ENCODE measurements around the gene SLC37A1.
A peak's percentile ranks its signal among the peaks of the same experiment; 100 is the strongest.

Gene SLC37A1

DNA sequence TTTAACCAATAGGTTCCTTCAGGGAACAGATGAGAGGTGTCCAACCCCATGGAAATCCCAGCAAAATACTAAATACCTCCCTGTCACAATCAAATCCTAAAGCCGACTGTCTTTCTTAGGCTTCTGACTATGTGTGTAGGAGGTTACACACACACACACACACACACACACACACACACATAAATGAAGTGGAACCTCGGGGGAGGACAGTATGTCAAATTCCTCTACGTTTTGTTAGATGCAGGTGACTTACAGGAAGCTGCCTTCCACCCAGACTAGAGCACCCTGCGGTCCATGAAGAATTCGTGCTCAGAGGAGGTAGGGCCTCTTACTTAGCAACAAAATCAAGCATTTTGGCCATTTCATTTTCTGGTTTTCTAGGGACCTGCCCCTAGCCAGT lies 34.1 kb upstream of the SLC37A1 start:
- no peak for DNase-seq

DNA sequence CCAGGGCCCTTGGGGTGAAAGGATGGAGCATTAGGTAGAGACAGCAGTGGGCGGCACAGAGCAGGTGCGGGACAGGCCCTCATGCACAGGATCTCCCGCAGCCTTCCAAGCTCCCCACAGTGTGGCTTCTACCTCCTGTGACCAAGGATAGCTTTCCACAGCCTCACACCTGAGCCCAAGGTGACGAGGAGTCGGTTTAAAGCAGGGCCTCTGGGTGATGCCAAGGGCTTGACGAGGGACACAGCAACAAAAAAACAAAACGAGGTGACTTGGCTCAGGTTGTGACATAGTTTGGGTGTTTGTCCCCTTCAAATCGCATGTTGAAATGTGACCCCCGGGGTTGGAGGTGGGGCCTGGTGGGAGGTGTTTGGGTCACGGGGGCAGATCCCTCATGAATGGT lies 32.9 kb upstream of the SLC37A1 start:
- DNase-seq = no peak

DNA sequence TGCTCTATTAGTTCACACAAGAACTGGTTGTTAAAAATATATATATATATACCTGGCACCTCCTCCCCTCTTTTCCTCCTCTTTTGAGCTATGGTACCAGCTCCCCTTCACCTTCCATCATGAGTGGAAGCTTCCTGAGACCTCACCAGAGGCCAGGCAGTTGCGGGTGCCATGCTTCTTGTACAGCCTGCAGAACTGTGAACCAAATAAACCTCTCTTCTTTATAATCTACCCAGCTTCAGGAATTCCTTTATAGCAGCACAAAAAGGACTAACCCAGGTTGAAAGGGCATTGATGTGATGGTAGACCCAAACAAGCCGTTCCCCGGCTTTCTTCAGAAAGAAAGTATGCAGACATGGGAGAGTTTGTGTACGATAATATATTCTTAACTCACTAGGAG lies 32.5 kb upstream of the SLC37A1 start:
- DNase-seq = no peak

DNA sequence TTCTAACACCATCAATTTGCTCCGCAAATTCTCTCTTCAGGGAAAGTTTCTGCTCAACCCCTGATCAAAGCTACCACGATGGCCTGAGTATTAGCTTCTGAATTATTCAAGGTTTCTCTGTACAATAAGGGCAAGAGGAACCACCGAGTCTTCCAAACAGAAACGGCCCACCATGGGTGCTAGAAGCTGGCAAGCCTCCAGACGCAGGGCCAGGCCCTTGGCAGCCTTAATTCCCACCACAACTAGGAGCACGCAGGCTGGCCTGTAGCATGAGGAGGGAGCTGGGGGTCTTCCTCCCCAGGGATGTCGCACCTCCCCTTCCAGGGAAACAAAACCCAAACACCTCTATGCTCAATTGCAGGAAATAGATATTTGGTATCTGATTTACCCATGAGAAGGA lies 28.7 kb upstream of the SLC37A1 start:
- no peak for DNase-seq

DNA sequence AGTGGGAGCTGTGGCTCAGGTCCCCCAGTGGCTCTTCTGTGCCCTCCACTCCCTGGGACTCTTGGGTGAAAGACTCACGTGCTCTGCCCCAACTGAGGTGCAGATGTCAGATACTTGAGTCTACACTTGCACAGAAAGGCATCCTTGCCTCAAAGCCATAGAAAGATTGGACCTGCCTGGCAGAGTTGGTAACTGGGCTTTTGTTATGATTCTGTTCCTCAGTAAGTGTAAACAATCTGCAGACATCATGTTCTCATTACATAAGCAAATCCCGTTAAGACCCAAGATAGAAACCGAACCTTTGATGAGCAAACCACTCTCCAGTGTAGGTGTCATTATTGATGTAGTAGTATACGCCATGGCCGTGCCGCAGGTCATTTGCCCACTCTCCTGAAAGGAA lies 27.6 kb upstream of the SLC37A1 start:
- no peak for DNase-seq

DNA sequence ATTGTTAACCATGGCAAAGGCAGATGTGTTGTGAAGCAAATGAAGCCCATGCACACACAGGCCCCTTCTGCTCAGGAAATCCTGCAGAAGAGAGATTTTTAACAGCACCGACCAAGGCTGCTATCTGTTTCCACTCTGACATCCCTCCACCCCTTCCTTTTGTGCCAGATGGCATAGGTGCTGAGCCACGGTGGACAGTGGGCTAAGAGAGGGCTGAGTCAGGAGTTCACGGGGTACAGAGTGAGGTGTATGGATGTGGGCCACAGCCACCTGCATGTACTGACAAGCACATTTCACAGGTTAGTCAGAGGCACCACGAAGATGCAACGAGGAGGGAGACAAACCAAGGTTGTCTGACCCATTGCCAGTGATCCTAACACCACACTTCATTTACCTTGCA lies 27.1 kb upstream of the SLC37A1 start:
- DNase-seq = no peak

DNA sequence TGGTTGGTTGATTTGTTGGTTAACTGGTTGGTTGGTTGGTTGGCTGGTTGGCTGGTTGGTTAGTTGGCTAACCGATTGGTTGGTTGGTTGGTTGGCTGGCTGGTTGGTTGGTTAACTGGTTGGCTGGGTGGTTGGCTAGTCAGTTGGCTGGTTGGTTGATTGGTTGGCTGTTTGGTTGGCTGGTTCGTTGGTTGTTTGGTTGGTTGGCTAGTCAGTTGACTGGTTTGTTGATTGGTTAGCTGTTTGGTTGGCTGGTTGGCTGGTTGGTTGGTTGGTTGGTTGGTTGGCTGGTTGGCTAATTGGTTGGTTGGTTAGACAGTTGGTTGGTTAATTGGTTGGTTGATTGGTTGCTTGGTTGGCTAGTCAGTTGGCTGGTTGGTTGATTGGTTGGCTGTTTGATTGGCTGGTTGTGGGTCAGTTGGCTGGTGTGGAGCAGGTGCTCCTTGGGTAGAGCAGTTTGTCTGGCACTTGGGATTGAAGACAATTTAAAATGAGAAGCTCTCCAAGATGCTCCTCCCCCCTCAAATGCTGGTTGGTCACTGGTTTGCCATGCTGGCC lies 24.6 kb upstream of the SLC37A1 start:
- DNase-seq = no peak

DNA sequence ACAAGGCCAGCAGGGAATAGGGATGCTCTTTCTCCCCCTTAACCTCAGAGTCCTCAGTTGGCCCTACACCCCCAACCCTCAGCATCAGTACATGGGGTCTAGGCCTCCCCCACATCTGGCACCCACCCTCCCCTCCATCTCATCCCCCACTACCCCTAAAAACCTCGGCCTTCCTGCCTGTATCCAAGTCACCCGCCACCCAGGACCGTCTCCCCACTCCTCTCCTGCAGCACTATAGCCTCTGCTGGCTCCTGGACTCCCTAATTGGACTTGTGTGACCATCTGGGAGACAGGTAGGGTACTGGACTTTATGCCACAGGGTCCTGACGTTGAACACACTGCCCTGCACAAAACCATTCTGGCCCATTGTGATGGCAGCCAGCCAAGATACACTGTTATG lies 23.7 kb upstream of the SLC37A1 start:
- no peak for DNase-seq

DNA sequence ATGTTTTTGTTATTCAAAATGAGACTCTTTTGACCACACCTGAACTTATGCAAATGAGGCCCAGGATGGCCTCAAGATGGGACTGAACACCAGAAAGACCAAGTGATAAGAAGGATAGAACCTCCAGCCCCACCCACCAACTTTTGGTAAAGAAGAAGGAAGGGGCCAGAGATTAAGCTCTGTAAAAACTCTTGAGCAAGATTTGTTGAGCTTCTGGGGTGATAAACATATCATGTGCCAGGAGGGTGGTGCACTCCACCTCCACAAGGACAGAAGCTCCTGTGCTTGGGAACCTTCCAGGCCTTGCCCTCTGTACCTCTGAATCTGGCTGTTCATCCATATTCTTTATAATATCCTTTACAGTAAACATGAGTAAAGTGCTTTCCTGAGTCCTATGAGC lies 22.9 kb upstream of the SLC37A1 start:
- no peak for DNase-seq

DNA sequence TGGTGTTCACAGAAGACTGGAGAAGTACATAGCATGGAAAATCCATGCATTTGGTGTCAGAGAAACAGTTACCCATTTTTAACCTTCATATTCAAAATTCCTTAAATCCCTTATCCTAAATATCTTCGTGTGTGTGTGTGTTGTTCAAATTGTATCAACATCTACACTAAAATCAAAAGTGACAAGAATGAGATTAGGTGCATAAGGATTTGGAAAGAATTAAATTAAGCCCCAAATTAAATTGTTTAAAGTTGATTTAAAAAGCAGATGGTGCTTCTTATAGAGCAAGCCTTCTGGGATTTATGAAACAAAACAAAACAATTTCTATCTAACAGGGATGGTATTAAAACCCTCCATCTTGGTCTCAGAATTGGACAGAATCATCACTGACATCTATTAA lies 22.3 kb upstream of the SLC37A1 start:
- no peak for DNase-seq

DNA sequence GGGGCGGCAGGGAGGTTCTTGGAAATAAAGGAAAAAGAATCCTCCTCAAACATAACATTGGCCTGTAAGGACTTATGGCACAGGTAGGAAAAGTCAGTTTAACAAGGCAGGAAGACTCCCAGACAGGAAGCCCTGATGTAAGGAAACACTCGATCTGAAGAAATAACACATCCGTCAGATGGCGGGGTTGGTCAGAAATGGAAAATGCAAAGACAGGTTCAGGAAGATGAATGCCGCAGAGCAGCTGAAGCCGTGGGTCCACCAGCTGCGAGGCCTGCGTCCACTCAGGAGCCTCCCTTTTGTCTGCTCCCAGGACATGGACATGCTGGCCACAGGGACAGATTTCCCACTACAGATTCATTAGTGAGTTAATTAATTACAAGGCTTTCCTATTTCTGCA lies 21.5 kb upstream of the SLC37A1 start:
- DNase-seq = no peak

DNA sequence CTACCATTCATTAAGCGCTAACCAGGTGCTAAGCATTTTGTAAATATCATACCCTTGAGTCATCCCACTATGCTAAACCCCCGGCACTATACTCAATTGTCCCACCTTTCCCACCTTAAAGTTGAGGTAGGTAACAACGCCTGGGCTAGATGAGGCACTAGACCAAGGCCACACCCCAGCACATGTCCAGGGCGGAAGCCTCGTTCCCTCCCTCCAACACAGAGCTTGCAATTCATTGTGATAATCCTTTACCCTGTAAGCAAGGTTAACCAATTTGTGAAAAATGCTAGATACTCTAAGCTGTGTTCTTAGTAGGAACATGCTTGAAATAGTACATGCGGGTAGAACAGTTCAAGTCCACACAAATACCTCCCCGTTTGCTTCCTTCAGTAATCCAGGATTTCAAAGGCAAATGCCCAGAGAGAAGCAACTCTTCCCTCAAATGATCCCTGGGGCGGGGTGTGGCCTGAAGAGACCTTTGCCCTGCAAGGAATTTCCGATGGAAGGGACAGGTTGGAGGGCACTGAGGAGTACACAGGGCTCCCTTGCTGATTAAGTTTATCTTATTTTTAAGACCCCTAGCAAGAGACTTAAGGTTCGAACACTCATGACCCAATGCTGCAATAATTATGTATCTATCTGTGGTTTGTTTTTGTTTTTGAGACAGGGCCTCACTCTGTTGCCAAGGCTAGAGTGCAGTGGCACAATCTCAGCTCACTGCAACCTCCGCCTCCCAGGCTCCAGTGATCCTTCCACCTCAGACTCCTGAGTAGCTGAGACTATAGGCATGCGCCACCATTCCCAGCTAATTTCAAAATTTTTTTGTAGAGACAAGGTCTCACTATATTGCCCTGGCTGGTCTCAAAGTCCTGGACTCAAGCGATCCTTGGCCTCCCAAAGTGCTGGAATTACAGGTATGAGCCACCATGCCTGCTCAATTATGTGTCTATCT lies 20.3 kb upstream of the SLC37A1 start:
- no peak for DNase-seq

DNA sequence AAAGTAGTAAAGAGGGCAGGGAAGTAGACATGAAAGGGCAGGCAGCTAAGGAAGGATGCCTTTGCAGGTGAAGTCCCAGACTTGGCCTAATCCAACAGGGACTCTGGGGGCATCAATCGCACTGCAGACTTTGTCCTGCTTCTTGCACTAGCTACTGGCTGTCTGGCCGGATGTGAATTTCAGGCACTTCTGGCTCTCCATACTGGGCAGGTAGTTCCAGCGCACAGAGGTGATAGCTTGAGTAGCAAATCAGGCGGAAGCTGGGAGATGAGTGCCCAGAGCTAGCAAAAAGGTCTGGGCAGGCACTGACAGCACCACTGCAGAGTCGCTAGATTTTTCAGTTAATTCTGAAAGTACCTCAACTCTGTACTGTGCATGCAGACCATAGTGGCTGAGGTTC lies 18.6 kb upstream of the SLC37A1 start:
- DNase-seq = no peak

DNA sequence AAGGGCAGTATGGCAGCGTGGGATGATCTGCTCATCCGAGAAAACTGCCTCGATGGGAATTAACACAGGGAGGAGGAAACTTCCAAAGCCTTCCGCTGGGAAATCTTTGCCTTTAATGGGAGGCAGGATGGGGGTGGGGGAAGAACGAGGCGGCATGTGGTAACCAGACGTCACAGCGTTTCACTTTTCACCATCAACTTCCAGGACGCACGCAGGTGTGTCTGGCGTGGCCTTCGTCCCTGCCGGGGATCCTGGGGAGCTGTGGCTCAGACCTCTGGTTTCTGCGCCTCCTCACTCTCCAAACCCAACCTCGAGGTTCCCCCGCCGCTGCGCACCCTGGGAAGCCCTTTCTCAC lies 17.9 kb upstream of the SLC37A1 start:
- DNase-seq = no peak

DNA sequence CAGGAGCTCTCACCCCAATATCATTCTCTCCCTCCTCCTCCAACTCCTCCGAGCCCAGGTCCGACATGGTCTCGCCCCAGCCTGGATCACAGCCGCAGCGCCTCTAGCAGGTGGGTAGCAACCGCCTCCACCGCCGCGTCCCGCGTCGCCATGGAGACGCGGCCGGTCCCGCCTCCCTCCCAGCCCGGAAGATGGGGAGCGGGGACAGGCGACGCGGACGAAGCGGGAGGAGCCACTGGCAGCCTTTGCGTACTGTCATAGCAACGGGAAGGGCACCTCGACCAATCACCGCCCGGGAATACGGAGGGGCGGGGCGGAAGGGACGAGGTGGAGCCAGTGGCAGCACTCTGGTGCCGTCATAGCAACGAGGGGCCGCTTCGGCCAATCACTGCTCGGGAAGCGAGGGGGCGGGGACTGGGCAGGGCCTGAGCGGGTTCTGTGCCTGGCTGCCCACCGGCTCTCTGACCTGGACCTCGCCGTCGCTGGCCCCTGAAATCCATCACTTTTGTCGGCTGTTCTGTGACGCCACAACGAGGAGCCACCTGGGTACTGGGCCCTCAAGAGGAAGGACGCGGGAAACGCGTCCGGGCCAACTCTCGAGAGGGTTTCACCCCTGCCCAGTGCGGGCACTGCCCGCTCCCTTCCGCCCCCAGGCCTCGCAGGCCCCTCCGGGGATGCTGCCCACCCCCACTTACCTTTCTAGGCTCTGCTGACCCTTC lies 17.4 kb upstream of the SLC37A1 start, which contains the start of gene RSPH1:
Gene RSPH1, minus strand, starts transcription at position 105 of the 719 bp plus-strand sequence. Its CDS starts 38 bp downstream, at position 67.
- DNase-seq = peak; percentile 98

DNA sequence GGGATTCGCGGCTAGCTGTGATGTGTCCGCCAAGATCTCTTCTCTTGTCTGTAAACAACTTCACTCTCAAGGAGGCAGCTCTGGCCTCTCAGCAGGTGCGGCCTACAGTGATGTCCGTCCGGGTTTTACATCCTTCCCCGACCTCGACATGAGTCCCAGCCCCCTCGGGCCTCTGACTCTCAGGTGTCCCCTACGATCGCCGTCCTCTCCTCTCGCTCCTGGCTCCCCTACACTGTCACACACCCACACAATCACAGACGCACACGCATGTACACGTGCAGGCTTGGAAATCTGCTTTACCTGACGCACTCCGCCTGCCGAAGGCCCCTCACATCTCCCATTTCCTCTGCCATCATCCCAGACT lies 16.8 kb upstream of the SLC37A1 start:
- DNase-seq = no peak

DNA sequence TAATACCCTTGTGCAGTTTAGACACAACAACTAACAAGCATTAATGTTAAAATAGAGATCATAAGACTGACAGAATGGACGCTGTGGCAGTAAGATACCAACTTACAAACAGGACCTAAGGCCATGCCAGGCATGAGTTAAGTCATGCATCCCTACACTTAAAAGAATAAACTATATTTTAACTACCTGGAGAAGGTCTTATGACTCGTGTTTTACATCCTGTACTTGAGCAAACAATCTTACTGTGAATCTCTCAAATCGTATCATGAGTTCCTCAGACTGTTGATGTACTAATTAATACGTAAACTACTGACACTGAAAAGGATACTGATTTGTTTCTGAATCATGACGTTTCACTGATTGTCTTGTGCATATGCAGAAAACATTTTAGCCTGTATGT lies 15.6 kb upstream of the SLC37A1 start:
- DNase-seq = no peak

DNA sequence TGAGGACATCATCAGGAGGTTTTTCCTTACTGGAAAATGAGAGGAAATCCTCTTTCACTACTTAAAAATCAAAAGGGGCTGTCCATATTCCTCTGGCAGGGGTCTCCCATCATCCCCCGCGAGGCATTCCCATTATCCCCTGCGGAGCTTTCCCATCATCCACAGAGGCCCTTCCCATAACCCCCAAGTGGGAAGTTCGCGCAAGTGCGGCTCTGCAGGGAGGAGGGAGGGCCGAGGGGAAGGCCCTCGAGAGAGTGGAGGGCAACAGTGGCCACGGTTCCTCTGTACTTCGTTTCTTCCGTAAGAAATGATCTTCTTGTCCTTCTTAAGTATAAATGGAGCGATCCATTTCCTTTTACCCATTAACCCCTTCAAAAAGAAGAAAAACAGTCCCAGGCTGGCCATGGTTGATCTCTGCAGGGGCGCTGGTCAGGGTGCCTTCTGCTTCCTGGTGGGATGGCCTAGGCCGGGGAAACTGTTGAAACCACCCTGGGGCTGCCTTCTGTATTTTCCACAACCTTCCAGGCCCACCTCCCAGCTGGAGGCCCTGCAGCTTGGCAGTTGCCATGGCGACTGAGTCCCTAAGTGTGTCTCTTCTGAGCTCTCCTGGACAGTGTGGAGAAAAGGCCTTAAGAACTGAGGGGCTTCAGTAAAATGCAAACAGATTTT lies 14.1 kb upstream of the SLC37A1 start:
- no peak for DNase-seq

DNA sequence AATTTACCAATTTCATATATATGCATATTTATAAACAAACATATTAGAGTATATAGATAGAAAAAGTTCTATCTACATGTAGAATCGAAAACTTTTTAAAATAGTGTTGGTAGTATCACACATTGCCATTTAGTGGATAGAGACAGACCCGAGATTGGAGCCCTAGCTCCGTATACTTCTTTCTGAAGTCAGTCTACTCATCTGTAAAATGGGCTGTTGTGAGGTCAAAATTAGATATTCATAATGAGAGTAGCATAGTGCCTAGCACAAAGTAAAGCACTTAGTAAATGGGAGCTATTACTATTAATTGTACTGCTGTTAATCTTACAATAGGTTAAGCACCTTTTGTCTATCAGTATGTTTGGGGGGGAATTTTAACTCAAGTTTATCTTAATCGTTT lies 13.4 kb upstream of the SLC37A1 start:
- no peak for DNase-seq

DNA sequence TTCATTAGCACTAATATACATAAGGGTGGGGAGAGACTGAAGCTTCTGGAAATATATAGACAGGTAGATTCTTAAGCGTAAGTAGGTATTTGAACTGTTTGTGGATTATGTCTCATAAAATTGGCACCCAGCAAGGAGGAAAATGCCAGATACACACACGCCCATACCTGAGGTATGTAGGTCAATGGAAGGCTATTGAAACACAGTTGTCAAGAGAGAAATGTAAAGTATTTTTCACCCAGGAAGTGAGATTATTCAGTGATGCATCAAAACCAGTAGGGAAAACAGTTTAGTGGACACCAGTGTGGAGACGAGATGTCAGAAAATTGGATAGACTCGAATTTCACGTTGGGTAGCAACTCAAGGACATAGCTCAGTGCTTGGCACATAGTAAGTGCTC lies 12.9 kb upstream of the SLC37A1 start:
- DNase-seq = no peak

DNA sequence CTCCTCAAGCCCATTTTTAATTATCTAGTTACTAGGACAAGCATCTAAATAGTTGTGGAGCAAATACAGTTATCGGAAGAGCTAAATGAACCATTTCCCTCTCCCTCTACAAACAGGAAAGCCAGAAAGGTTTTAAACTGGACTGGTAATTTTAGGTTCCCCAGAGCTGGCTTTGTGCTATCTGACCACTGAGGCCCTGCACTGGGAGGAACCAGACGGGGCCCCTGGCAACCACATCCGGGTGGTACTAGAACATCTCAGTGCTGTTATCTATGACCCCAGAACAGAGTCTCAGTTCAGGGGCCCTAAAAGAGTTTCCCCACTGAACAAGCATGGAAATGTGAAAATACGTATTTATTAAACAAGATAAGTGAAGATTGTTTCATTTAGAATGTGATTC lies 9.9 kb upstream of the SLC37A1 start:
- no peak for DNase-seq

DNA sequence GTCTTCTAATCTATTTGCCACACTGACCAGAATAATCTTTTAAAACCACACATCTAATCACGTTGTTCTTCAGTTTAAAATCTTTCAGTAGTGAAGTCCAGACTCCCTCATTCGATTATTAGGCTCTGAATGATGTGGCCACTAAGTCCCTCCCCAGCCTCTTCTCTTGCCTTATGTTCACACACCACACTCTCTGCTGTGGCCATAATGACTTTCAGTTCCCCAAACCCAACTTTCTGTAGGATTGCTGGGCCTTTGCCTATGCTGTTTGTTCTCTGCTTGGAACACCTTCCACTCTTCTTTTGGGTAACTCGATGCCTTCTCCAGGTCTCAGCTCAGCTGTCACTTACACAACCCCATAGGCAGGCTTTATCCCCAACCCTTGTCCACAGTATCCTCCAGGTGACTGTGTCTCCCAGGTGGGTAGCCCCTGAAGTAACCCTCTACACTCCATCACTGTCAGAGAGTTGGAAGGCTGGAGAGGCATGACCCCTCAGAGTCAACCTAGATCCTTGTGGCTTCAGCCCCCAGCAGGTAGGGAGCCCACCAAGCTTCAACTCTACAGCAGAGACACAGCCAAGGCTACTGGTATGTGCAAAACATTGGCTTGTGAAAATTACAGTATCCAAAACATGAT lies 8.4 kb upstream of the SLC37A1 start:
- no peak for DNase-seq

DNA sequence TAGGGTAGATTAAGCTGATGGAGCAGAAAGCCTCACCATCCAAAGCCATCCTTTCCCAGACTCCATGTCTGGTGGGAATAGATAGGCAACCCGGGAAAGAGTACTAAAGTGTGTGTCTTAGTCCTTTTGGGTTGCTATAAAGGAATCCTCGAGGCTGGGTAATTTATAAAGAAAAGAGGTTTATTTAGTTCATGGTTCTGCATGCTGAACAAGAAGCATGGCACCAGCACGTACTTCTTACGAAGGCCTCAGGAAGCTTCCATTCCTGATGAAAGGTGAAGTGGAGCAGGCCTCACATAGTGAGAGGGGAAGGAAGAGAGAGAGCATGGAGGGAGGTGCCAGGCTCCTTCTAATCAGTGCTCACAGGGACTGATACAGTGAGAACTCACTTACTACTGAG lies 6.2 kb upstream of the SLC37A1 start:
- DNase-seq = no peak

All from fibroblast of skin of scalp (primary cell).